Measurements from ENCODE around the gene TAS2R40. TPM values are rescaled to one million over a fixed set of nuclear protein-coding genes. Genes with fewer than 3 reads are reported as not detected.

Gene TAS2R40
- not detected for total RNA-seq

GRCh38 chr7:143221737-143222136 lies at the start of gene TAS2R40:
TSS of gene TAS2R40 (plus strand) at chr7:143222037. CDS start at chr7:143222079, 42 bp downstream.
- TF ChIP-seq CTCF (IDR thresholded peaks at IDR 0.05; ENCODE audit: low read depth): no peak

DNA sequence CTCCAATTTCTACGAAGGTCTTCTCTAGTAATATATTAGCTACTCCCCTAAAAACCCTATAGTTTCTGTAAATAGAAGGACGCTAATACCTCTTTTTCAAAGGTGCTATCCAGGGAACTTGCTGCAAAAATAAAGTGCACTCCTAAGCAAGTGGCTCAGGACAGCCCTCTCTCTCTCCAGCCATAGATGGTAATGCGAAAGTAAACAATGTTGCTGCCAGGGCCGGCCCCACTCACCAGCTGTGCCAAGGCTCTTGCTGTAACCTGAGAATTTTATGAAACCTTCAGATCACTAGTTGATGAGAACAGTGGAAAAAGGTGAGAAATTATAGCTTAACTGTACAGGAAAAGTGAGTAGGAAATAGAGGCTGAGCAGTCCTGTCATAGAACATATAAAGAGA lies 49.5 kb upstream of the TAS2R40 start:
- TF ChIP-seq CTCF (IDR thresholded peaks at IDR 0.05; ENCODE audit: low read depth): no peak

DNA sequence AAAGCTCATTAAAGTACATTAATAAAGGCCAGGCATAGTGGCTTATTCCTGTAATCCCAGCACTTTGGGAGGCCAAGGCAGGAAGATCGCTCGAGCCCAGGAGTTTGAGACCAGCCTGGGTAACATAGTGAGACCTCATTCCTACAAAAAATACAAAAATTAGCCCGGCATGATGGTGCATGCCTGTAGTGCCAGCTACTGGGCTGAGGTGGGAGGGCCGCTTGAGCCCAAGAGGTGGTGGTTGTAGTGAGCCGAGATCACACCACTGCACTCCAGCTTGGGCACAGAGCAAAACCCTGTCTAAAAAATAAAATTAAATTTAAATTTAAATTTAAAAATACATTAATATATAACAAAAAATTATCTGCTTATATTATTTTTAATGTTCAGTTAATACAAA lies 45.7 kb upstream of the TAS2R40 start:
- TF ChIP-seq CTCF (IDR thresholded peaks at IDR 0.05; ENCODE audit: low read depth): no peak

GRCh38 chr7:143177374-143178119 lies 44.3 kb upstream of the TAS2R40 start:
- TF ChIP-seq CTCF (IDR thresholded peaks at IDR 0.05; ENCODE audit: low read depth): no peak

GRCh38 chr7:143181349-143181748 lies 40.5 kb upstream of the TAS2R40 start:
- no peak for TF ChIP-seq CTCF (IDR thresholded peaks at IDR 0.05; ENCODE audit: low read depth)

- no peak for TF ChIP-seq CTCF (IDR thresholded peaks at IDR 0.05; ENCODE audit: low read depth)
These were observed 38.8 kb upstream of the TAS2R40 start, which contains the start of gene TAS2R39 for GRCh38 chr7:143183024-143183423. TSS of gene TAS2R39 (plus strand) at chr7:143183419. CDS start at chr7:143183419, 0 bp downstream.

DNA sequence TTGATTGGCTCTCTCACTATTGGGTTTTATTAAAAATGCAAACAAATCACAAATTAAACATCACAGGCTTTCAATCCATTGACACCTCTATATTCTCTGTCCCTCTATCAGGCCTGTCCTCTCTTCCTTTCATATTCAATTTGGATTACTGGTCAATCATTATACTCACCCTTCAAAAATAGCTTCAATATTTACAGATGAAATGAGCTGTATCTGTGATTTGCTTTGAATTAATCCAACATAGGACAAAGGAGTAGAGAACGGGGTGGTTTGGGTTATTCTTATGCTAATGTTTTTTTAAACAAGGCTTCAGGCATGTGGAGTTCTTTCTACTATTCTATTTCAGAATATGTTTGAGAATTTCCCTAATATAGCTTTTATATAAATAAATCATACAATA lies 36.3 kb upstream of the TAS2R40 start:
- TF ChIP-seq CTCF (IDR thresholded peaks at IDR 0.05; ENCODE audit: low read depth): no peak

Measured in subcutaneous adipose tissue (tissue), 4 donors.